HL-60 (cell line): ENCODE results near the gene ASTN2.

Source experiments
- CTCF ChIP-seq: IDR thresholded peaks from one replicate; pipeline ENCODE4 v1.5.1; 2011; ENCODE audit warnings: low read length, control low read depth, inconsistent platforms; ENCODE audit not compliant: insufficient read depth
- GABPA ChIP-seq: IDR thresholded peaks from 2 replicates; pipeline ENCODE4 v1.6.1; 2012; ENCODE audit warnings: low read depth
- POLR2AphosphoS5 ChIP-seq: IDR thresholded peaks from 2 replicates; pipeline ENCODE4 v1.6.1; 2012; ENCODE audit warnings: low read depth
- SPI1 ChIP-seq: IDR thresholded peaks from 2 replicates; pipeline ENCODE4 v1.6.1; 2012; ENCODE audit warnings: low read depth, mild to moderate bottlenecking, borderline replicate concordance

GRCh38 chr9:116777116-116777515 is 637.7 kb downstream of the ASTN2 start:
- TF ChIP-seq POLR2AphosphoS5: no peak
- TF ChIP-seq CTCF: no peak
- no peak for TF ChIP-seq GABPA
- no peak for TF ChIP-seq SPI1
